ENCODE measurements around the gene SLFN13. TPM values are rescaled to one million over a fixed set of nuclear protein-coding genes. Genes with fewer than 3 reads are reported as not detected.
A peak's percentile ranks its signal among the peaks of the same experiment; 100 is the strongest.

The SLFN13 gene
- total and polyA plus RNA-seq, 9 donors = 0.99 to 20.6 (median 10.2) TPM

- Histone ChIP-seq H3K27ac (no peak overlapping the region), H3K4me3 (peak overlapping the region; percentile 46), H3K4me1 (ENCODE audit: insufficient read depth) (peaks cover 6% of the 10 kb centered on the region), H3K27me3 (no peaks in the 10 kb centered on the region), H3K9me3 (no peaks in the 10 kb centered on the region), H3K36me3 (no peaks in the 10 kb centered on the region)
- TF ChIP-seq EP300 (IDR thresholded peaks at IDR 0.05) = no peak
- TF ChIP-seq POLR2A (IDR thresholded peaks at IDR 0.05) = no peak
- TF ChIP-seq, protein P1, sequence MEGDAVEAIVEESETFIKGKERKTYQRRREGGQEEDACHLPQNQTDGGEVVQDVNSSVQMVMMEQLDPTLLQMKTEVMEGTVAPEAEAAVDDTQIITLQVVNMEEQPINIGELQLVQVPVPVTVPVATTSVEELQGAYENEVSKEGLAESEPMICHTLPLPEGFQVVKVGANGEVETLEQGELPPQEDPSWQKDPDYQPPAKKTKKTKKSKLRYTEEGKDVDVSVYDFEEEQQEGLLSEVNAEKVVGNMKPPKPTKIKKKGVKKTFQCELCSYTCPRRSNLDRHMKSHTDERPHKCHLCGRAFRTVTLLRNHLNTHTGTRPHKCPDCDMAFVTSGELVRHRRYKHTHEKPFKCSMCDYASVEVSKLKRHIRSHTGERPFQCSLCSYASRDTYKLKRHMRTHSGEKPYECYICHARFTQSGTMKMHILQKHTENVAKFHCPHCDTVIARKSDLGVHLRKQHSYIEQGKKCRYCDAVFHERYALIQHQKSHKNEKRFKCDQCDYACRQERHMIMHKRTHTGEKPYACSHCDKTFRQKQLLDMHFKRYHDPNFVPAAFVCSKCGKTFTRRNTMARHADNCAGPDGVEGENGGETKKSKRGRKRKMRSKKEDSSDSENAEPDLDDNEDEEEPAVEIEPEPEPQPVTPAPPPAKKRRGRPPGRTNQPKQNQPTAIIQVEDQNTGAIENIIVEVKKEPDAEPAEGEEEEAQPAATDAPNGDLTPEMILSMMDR (IDR thresholded peaks at IDR 0.05) = no peak
- intact Hi-C loops (cut with DNase I) = no loop called here
- WGBS, 3 donors = 9 to 19% (median 13%) methylated on average over 12 to 16 of the region's 16 CpGs
- no peak for DNase-seq
Observed at GRCh38 chr17:35448899-35449227, 297 bp upstream of the SLFN13 start.

GRCh38 chr17:35447499-35447898 is 1.1 kb downstream of the SLFN13 start:
- H3K4me3 ChIP-seq = no peak overlapping the region
- no peaks in the 10 kb centered on the region for H3K27me3 ChIP-seq
- H3K27ac ChIP-seq = no peak overlapping the region
- H3K36me3 ChIP-seq = no peaks in the 10 kb centered on the region
- TF ChIP-seq, protein P1 (IDR thresholded peaks at IDR 0.05) = no peak
- no peak for TF ChIP-seq EP300 (IDR thresholded peaks at IDR 0.05)
- TF ChIP-seq POLR2A (IDR thresholded peaks at IDR 0.05) = no peak
- DNase-seq = no peak
- intact Hi-C loops (cut with DNase I) = no loop called here
- H3K9me3 ChIP-seq = no peaks in the 10 kb centered on the region
- WGBS, 3 donors = 36 to 47% (median 43%) methylated on average over 3 of the region's 3 CpGs
- peaks cover 6% of the 10 kb centered on the region for H3K4me1 ChIP-seq (ENCODE audit: insufficient read depth)

DNA sequence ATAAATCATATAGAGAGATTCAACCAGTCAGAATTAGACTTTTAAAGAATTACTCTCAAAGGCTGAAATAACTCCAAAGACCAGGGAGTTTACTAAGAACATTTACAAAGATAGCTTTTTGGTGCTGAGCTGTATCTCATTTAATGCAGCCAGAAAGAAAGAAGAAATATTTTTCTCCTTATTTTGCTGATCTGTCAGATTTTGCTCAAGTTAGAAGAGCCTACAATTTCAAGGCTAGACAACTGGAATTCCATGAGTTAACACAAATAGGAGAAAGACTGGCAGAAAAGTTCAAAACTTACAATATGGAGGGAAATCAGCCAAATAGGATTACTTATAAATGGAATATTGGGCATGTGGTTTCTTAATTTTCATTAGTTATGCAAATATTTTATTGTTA is 10.1 kb downstream of the SLFN13 start:
- no peaks in the 10 kb centered on the region for H3K9me3 ChIP-seq
- intact Hi-C loops (cut with DNase I) = no loop called here
- no peak overlapping the region for H3K4me3 ChIP-seq
- no peaks in the 10 kb centered on the region for H3K27me3 ChIP-seq
- DNase-seq = no peak
- TF ChIP-seq EP300 (IDR thresholded peaks at IDR 0.05) (no peak), POLR2A (IDR thresholded peaks at IDR 0.05) (no peak)
- TF ChIP-seq, protein P1 (IDR thresholded peaks at IDR 0.05) = no peak
- no peaks in the 10 kb centered on the region for H3K36me3 ChIP-seq
- no peak overlapping the region for H3K27ac ChIP-seq
- peaks cover 4% of the 10 kb centered on the region for H3K4me1 ChIP-seq (ENCODE audit: insufficient read depth)

DNA sequence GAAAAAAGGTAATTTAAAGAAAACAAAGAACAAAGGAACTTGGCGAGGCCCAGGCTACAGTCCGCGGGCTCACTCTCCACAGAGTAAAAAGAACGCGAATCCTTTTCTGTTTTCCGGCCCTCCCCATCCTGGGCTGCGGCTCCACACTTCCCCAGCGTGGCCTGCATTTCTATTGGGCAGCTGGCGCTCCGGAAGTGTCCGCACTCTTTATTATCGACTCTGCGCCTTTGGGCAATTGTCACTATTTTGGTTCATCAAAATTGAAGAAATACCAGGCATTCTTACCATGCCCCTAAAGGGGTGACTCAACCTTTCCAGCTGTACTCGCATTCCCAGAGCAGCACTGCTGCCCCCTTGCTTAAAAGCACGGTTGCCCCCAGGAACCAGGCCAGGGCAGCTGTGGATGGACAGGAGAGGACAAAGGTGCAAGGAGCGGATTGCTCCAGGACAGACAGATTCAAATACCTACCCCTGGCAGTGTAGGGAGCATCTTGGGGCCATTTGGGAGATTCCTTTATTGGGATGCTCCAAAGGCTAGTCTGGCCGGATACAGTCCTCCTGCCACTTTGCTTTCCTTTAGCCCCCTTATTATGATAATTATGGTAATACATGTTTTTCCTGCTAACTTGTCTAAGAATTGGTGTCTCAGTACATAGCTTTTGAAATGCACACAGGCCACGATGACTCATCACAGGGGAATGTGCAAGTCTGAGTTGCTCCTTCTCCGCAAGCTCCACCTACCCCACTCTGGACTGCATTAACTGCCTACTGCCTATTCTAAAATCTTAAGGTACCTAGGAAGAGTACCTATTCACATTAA is 15.3 kb downstream of the SLFN13 start:
- TF ChIP-seq POLR2A (IDR thresholded peaks at IDR 0.05) = no peak
- no peak for TF ChIP-seq EP300 (IDR thresholded peaks at IDR 0.05)
- TF ChIP-seq, protein P1 (IDR thresholded peaks at IDR 0.05) = no peak
- no peaks in the 10 kb centered on the region for H3K9me3 ChIP-seq
- H3K36me3 ChIP-seq = no peaks in the 10 kb centered on the region
- H3K27ac ChIP-seq = peak overlapping the region; percentile 54 to 84
- DNase-seq = peak; percentile 59 to 83 (median 69)
- WGBS, 3 donors = 1 to 7% (median 6%) methylated on average over 19 of the region's 19 CpGs
- H3K4me3 ChIP-seq = peak overlapping the region; percentile 54
- H3K4me1 ChIP-seq (ENCODE audit: insufficient read depth) = peaks cover 12% of the 10 kb centered on the region
- intact Hi-C loops (cut with DNase I) = no loop called here
- no peaks in the 10 kb centered on the region for H3K27me3 ChIP-seq
